PC-9 (cell line): ENCODE results near the gene SLC5A9. TPM values are rescaled to one million over a fixed set of nuclear protein-coding genes. Genes with fewer than 3 reads are reported as not detected.

Experiments used
- BruUV-seq: library from RNA; stranded (reverse); fragments of 400-500 nt; replicated peaks from 2 replicates; lab custom pipeline; 2021; lab: Mats Ljungman, UMichigan
- CTCF ChIA-PET: fragments of 300-600 bp; sonication (Branson Sonifier 250); formaldehyde crosslinking; loops from one replicate; lab custom pipeline; 2022; ENCODE audit warnings: antibody characterized with exemption; lab: Charles Lee
- POLR2A ChIA-PET: fragments of 300-600 bp; sonication (Branson Sonifier 250); formaldehyde crosslinking; loops from one replicate; lab custom pipeline; 2022; ENCODE audit warnings: antibody characterized with exemption; ENCODE audit not compliant: unreplicated experiment; lab: Charles Lee
- DNase-seq, 2 experiments: peaks; one replicate each; pipeline versions ENCODE4 v3.0.0 to v3.0.0-alpha.2; 2015 to 2022; ENCODE audit warnings: mixed read lengths in 1 of 2
- H2AFZ ChIP-seq: fragments of 200-600 bp; sonication (generic); 2 replicates; pipeline ENCODE4 v1.8.1; 2017; ENCODE audit warnings: antibody characterized with exemption
- H3F3A ChIP-seq: fragments of 200-600 bp; sonication (generic); 2 replicates; pipeline ENCODE4 v1.8.1; 2017; ENCODE audit warnings: antibody characterized with exemption, mild to moderate bottlenecking, low read depth; ENCODE audit not compliant: insufficient read depth
- H3K27ac ChIP-seq: fragments of 200-600 bp; sonication (generic); 2 replicates; pipeline ENCODE4 v1.6.1; 2016; ENCODE audit warnings: mixed run types
- H3K27me3 ChIP-seq: fragments of 200-600 bp; sonication (generic); 2 replicates; pipeline ENCODE4 v1.6.1; 2016; ENCODE audit warnings: low read depth, mixed run types; ENCODE audit not compliant: insufficient read depth
- H3K36me3 ChIP-seq: fragments of 200-600 bp; sonication (generic); 2 replicates; pipeline ENCODE4 v1.6.1; 2016; ENCODE audit warnings: low read depth, mixed run types
- H3K4me1 ChIP-seq: fragments of 200-600 bp; sonication (generic); replicated peaks from 2 replicates; pipeline ENCODE4 v1.6.1; 2016; ENCODE audit warnings: mixed run types; ENCODE audit not compliant: insufficient read depth
- H3K4me2 ChIP-seq: fragments of 200-600 bp; sonication (generic); 2 replicates; pipeline ENCODE4 v1.6.1; 2017; ENCODE audit warnings: mixed run types
- H3K4me3 ChIP-seq: fragments of 200-600 bp; sonication (generic); 2 replicates; pipeline ENCODE4 v1.6.1; 2016; ENCODE audit warnings: mixed run types
- H3K79me2 ChIP-seq: fragments of 200-600 bp; sonication (generic); 2 replicates; pipeline ENCODE4 v1.6.1; 2017; ENCODE audit warnings: low read depth, mixed run types
- H3K9me2 ChIP-seq: fragments of 200-600 bp; sonication (generic); 2 replicates; pipeline ENCODE4 v1.8.1; 2017; ENCODE audit warnings: mild to moderate bottlenecking; ENCODE audit not compliant: insufficient read depth
- H3K9me3 ChIP-seq: fragments of 200-600 bp; sonication (generic); 2 replicates; pipeline ENCODE4 v1.8.1; 2016; ENCODE audit warnings: low read depth; ENCODE audit not compliant: insufficient read depth
- H4K20me1 ChIP-seq: fragments of 200-600 bp; sonication (generic); 2 replicates; pipeline ENCODE4 v1.8.1; 2017; ENCODE audit not compliant: insufficient read depth
- CTCF ChIP-seq: fragments of 200-600 bp; sonication (generic); conservative IDR thresholded peaks from 2 replicates; pipeline ENCODE4 v1.6.1; 2017; ENCODE audit warnings: mixed run types, antibody characterized with exemption, mild to moderate bottlenecking, moderate library complexity
- EZH2 ChIP-seq: fragments of 200-600 bp; sonication (generic); IDR thresholded peaks from 2 replicates; pipeline ENCODE4 v1.8.0; 2017; ENCODE audit warnings: antibody characterized with exemption, low read depth
- intact Hi-C: fragments of 100-400 bp; cut with micrococcal nuclease; formaldehyde crosslinking; loops from one replicate; pipeline ENCODE4 v1.10.0; 2022; ENCODE audit not compliant: unreplicated experiment
- total RNA-seq: library from RNA; stranded (reverse); gene quantifications from 2 replicates; pipeline ENCODE4 v1.2.3, GENCODE V29; 2021

SLC5A9 gene
- total RNA-seq, 1 experiment from 2014 or later = not detected

- DNase-seq = no peak
- H3K27ac ChIP-seq = no peak overlapping the region
- no peak overlapping the region for H3K4me2 ChIP-seq
- POLR2A ChIA-PET = no interaction called here
- no peaks in the 10 kb centered on the region for H4K20me1 ChIP-seq
- H3K36me3 ChIP-seq = no peaks in the 10 kb centered on the region
- no peaks in the 10 kb centered on the region for H3K79me2 ChIP-seq
- H3K4me3 ChIP-seq = no peak overlapping the region
- no peaks in the 10 kb centered on the region for H3K9me2 ChIP-seq
- no TSS peak for BruUV-seq
- no peak overlapping the region for H2AFZ ChIP-seq
- intact Hi-C loops = no loop called here
- H3K27me3 ChIP-seq = no peaks in the 10 kb centered on the region
- CTCF ChIA-PET = no interaction called here
- no peaks in the 10 kb centered on the region for H3F3A ChIP-seq
- H3K4me1 ChIP-seq = no peaks in the 10 kb centered on the region
- TF ChIP-seq EZH2 = no peak
- TF ChIP-seq CTCF = no peak
- H3K9me3 ChIP-seq = no peaks in the 10 kb centered on the region
Observed at GRCh38 chr1:48249868-48250267, 27.4 kb downstream of the SLC5A9 start.

- DNase-seq = no peak
- Histone ChIP-seq H4K20me1 (no peaks in the 10 kb centered on the region), H3K4me3 (no peak overlapping the region), H3K9me3 (no peaks in the 10 kb centered on the region), H3F3A (no peaks in the 10 kb centered on the region), H3K4me2 (no peak overlapping the region), H3K79me2 (no peaks in the 10 kb centered on the region), H3K27me3 (no peaks in the 10 kb centered on the region), H3K4me1 (no peaks in the 10 kb centered on the region), H3K27ac (no peak overlapping the region), H2AFZ (no peak overlapping the region), H3K9me2 (no peaks in the 10 kb centered on the region), H3K36me3 (no peaks in the 10 kb centered on the region)
- POLR2A ChIA-PET = no interaction called here
- CTCF ChIA-PET = no interaction called here
- no peak for TF ChIP-seq CTCF
- no peak for TF ChIP-seq EZH2
- intact Hi-C loops = no loop called here
- no TSS peak for BruUV-seq
Observed at GRCh38 chr1:48250572-48250971, 28.1 kb downstream of the SLC5A9 start.

GRCh38 chr1:48251323-48251722 lies 28.8 kb downstream of the SLC5A9 start:
- no peaks in the 10 kb centered on the region for H3K36me3 ChIP-seq

More at GRCh38 chr1:48251323-48251722, 28.8 kb downstream of the SLC5A9 start:
- BruUV-seq = no TSS peak
- ChIA-PET POLR2A (no interaction called here), CTCF (no interaction called here)
- TF ChIP-seq CTCF = no peak
- TF ChIP-seq EZH2 = no peak
- no peaks in the 10 kb centered on the region for H3K4me1 ChIP-seq
- intact Hi-C loops = no loop called here
- no peak overlapping the region for H2AFZ ChIP-seq
- DNase-seq = no peak
- no peaks in the 10 kb centered on the region for H3K79me2 ChIP-seq
- H3K4me3 ChIP-seq = no peak overlapping the region
- no peaks in the 10 kb centered on the region for H3F3A ChIP-seq
- H3K9me3 ChIP-seq = no peaks in the 10 kb centered on the region
- no peaks in the 10 kb centered on the region for H3K9me2 ChIP-seq
- H3K4me2 ChIP-seq = no peak overlapping the region
- no peaks in the 10 kb centered on the region for H4K20me1 ChIP-seq
- H3K27ac ChIP-seq = no peak overlapping the region
- H3K27me3 ChIP-seq = no peaks in the 10 kb centered on the region
